GM04504 (cell line): ENCODE data around the gene ZNF148.

Source experiments
- DNase-seq: peaks from one replicate; pipeline ENCODE4 v3.0.0-alpha.2; 2012; ENCODE audit warnings: low read depth

The ZNF148 gene

DNA sequence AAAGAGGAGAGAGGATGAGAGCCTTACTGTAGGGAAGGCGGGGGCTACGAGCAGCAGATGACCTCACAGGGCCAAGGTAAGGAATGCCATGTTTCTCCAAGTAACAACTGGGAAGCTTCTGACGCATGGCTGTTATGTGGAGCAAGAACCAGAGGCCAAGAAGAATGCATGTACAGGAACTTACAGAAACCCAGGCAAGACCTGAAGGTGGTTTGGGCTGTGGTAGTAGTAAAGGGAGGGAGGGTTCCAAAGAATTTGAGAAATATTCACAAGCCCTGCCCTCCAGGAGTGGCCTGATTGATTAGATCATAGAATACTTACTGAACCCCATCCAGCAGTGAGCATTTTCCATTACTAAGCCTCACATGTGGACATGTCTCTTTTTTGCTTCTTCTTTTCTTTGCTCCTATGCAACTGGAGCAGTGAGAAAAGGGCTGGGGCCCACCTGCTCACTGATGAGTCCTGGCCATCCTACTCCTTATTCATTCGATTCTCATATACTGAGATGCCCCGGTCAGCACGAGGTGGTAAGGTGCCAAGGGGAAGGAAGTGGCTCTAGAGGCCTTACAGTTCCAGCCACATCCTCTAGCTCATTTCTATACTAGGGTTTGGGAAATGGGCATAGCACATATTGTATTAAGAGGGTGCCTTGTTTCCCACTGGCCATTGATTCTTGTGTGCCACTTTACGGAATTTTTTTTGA is 154.2 kb downstream of the ZNF148 start:
- no peak for DNase-seq

DNA sequence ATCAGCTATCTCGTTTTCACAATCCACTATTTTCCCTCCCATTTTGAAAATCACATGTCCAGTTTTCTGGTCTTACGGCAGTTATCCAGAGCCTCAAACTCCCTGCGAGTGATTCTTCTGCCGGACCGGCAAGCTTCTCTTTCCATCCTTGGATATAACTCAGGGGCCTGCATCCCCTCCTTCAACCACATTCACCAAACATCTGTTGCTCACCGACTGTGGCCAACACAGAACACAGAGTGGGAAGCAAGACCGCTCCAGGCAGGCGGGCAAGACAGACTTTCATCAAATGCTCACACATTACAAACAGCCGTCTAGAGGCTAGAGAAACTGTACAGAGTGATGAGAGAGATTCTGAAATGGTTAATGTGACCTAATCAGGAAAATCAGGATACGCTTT is 154.9 kb downstream of the ZNF148 start:
- no peak for DNase-seq

DNA sequence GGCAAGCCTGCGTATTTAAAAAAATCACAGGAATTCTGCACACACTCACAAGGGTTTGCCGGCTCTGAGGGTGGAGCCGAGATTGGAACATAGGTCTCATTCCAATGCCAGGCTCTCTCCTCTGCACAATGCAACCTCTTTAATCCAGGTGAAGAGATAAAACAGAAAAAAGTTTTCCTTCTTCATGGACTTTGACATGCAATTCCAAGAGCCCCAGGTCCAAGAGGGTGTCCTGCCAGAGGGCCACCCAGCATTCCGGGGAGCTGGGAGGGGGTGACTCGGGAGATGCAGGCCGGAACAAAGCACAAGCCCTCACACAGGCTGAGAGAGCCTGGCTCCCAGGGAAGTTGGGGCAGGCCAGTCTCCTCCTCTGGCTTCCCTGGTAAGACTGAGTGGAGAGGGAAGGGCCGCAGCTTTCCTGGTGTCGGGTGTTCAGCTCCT is 155.8 kb downstream of the ZNF148 start:
- no peak for DNase-seq

DNA sequence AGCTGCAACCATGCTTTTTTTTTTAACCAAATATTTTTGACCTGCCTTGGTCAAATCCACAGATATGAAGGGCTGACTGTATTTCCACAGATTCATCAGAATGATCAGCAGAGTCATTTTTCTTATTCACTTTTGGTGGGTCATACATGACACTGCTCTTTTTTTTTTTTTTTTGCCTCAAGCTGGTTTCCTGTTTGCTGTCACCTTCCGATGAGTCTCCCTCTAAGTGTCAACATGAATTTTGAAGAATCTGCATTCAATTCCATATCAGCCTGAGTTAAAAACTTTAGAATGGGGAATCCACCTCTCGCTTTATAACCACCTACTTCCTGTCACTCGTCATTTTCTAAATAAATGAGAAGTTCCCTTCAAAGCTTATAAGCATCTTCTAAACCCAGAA is 160.4 kb downstream of the ZNF148 start:
- no peak for DNase-seq

DNA sequence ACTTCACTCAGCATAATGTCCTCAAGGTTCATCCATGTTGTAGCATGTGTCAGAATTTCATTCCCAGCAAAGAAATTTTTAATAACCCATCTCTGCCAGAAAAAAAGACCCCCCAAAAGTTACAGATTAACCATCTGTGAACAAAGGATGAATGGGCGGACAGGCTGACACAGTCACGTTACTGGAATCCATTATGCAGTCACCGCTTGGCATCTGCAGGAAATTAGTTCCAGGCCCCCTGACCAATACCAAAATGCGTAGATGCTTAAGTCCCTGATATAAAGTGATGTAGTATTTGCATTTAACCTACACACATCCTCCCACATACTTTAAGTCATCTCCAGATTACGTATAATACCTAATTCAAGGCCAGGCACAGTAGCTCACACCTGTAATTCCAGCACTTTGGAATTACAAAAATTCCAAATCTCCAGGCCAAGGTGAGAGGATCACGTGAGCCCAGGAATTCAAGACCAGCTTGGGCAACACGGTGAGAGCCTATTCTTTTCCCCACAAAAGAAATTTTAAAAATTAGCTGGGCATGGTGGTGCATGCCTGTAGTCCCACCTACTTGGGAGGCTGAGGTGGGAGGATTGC is 161.1 kb downstream of the ZNF148 start:
- DNase-seq = no peak

DNA sequence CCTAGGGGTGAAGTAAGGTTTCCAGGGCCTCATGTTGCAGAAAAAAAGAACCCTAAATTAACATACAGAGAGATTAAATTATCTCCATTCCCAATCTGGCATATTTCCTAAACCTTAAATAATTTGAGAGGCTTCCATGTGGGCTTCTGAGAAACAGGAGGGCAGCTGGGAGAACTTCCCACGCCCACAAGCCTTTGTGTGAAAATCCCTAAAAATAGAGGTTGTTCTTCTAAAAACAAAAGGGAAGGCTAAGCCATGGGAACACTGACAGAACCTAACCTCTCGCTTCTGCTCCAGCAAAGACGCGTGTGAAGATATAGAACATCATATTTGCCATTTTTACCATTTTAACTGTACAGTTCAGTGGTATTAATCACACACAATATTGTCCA is 161.8 kb downstream of the ZNF148 start:
- no peak for DNase-seq

DNA sequence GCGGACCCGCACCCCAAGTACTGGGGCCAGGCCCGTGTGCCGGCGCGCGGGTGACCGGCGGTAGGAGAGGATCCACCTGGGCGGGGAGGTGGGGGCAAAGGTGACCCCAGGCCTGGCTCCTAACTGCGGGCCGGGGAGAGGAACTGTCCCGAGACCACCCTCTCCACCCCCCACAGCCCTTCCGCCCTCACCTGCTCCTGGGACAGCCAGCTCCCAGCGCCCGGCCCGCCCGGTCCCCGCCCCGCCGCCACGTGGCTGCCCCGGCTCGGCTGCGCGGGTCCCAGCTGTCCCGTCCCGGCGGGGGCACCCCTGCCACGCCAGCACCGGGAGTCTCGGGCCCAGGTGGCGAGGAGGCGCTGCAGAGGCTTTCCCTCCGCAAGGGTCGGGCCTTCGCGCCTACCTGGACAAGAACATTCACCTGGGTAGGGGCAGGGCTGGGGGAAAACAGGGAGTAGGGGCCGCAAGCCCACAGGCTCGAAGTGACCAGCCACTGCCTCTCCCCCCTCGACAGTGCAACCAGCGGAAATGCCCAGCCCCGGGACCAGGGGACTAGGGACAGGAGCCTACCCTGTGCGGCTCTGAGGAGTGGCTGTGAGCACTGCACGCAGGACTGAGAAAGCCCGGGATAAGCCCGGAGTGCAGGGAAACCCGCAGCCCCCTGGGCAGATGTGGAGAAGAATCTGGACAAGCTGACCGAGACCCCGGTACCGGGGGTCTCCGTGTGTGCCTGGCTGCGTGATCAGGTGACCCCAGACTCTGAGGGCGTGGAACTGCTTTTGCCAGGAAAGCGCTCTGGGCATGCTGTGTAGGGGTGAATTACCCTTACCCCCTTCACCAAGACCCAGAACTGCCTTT is 162.4 kb downstream of the ZNF148 start, which contains the start of gene SLC12A8:
TSS of gene SLC12A8 (minus strand) at position 240 of the 855 bp plus-strand sequence. CDS start 1,399 bp downstream, outside the sequence.
- no peak for DNase-seq

DNA sequence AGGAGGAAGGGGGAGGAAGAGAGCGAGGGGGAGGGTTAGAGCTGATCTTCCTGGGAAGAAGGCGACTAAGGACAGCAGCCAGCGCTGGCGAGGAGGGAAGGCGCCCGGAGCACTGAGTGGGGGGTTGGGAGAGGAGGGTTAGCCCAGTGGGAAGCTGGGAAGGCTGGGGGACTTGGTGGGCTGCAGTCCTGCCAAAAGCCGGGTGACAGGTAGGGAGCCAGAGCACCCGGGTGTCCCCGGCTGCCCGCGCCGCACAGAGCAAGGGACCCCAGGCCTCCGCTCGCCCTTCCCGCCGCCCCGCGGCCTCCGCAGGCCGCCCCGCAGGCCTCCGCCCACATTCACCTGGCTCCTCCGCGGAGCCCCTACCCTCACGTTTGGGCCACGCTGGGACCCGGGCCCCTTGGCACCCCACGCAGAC is 163.0 kb downstream of the ZNF148 start:
- DNase-seq = no peak

DNA sequence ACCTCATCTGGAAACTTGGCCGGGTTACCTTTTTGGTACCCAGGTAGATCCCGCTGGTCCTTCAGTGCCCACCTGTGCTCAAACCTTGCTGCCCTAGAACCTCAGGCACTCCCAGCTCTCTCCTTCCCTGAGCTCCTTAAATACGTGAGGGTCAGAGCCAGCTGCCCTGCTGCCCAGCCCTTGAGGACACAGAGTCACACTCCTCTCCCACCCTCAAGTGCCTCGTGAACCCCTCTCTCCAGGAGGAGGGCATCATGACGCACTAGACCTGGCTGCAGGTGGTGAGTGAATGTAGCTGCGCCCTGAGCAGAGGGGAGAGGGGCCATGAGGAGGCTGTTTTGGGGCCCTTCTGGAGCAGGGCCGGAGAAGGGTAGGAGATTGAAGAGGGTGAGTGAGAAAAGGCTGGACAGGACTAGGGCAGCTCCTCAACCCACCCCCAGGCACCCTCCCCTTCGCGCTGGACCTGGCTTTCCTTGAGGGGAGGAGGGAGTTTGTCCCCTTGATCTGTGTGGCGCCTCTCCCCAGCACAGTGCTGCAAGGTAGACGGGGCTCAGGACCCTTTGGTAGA is 163.5 kb downstream of the ZNF148 start:
- no peak for DNase-seq

DNA sequence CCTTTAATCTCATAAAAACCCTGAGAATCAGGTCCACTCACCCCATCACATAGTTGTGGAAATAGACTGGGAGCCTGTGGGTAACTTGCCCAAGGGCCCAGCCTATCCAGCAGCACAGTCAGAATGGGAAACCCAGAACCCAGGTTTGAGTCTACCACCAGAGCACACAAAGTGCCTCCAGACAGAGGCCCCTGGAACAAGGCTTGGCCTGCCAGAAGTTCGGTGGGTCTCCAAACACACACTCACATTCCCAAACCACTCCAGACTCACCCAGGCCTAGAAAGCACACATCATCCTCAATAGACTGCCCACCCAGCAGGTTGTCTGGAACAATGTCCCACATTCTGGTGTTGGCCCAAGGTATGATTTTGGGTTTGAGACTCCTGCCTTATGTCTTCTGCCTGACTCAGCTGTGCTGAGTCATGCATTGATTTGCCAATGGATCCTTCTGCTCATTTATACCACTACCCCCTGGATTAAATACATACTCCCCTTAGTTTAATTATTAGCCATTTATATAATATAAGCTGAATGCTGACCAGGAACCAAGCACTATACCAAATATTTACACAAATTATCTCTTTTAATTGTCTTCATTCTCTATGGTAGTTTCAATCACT is 167.1 kb downstream of the ZNF148 start:
- no peak for DNase-seq

DNA sequence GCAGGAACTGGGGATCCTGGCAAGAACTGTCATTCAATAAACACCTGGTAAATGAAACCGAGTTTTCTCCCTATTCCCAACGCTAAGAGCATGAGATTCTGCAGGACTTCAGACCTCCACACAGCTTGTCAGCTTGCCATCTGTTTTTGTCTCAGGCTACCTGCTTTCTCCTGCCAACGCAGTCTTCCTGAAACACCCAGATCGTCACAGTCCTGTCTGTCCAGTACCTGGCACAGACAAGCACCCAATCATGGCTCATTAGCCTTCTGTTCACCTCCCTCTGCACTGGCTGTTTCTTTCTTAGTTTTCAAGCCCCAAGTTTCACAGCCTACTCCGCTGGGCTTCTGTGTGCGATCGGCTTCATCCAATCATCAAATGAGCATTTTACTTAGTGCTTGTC is 167.6 kb downstream of the ZNF148 start:
- no peak for DNase-seq

DNA sequence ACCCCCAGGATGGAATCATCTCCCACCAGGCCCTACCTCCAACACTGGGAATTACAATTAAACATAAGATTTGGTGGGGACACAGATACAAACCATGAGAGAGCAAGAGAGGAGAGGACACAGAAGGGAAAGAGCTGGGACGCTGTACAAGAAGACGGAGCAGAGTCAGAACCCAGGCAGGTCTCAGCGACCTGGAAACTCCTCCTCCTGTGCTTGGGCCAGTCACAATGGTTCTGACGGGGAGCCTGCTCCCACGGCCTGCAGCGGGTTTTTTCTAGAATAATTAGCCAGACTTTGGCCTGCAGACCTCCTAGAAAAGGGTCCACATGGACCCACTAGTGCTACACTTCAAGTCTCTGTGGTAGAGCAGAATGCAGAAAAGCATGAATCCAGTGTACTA is 168.2 kb downstream of the ZNF148 start:
- DNase-seq = no peak

DNA sequence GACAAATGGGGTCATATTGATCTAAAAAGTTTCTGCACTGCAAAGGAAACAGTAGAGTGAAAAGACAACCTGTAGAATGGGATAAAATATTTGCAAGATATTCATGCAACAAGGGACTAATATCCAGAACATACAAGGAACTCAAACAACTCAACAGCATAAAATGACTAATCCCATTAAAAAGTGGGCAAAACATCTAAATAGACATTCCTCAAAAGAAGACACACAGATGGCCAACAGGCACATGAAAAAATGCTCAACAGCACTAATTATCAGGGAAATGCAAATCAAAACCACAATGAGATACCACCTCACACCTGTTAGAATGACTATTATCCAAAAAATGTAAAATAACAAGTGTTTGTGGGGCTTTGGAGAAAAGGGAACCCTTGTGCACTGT is 171.4 kb downstream of the ZNF148 start:
- DNase-seq = no peak

DNA sequence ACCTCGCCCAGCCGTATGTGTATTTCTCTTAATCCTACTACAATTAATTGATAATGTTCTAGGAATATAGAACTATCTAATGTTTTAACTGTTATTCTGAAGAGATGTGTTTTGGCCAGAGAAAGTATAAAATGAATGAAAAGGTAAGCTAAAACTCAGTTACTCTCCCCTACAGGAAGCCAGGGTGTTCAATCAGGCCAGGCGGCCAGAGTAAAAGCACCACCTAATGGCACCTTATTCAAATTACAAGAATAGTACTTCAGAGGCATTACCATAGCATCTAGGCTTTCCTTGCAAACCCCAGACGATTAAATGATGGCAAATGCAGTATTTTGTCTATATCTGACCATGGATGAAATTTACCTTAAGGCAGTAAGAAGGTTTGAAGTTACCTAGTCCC is 172.9 kb downstream of the ZNF148 start:
- DNase-seq = no peak

DNA sequence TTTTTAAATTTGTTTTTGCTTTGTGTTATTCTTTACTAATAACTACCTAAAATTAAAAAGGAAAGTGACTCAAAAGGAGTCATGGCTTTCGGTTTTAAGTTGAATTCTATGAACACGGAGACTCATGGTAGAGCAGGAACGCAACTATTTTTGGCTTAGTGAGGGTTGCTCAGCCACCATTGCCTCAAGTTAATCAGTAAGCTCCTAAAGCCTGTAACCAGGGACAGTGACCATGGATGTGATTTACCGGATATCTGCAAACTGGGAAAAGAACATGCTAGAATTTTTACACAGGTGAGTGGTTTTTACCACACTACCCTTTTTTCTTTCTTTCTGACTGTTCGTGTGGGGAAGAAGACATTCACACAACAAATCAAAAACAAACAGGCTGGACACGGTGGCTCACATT is 174.4 kb downstream of the ZNF148 start:
- DNase-seq = no peak

DNA sequence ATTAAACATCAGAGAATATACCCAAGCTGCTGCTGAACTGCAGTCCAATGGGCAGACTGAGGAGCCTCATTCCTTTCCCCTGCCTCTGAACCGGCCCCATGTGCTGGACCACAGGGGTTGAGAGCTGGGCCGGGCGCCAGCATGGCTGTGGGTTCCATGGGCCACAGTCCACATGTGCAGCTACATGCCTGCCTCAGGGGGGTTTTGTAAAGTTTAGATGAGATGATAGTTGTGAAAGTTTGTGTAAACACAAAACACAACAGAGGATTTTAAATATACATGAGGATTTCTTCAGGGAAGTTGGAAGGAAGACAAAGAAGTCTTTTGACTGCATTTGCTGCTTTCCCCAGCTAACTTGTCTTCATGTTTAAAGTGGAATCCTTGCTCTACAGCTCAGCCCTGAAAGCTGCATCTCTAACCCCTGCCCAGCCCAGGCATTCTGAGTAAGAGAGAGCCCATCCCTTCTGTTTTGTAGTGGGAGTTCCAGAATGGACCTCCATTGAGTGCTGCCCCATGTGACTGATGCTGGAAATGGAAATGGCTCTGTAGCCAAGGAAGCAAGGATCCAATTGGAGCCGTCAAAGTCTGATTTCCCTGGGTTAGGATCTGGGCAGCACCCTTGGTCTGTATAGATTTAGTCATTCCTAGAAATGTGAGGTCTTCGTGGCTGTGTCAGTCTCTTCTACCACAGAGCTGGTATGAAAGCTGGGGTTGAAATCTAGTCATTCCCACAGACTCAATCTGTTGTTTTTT is 180.1 kb downstream of the ZNF148 start:
- DNase-seq = peak; percentile 58

DNA sequence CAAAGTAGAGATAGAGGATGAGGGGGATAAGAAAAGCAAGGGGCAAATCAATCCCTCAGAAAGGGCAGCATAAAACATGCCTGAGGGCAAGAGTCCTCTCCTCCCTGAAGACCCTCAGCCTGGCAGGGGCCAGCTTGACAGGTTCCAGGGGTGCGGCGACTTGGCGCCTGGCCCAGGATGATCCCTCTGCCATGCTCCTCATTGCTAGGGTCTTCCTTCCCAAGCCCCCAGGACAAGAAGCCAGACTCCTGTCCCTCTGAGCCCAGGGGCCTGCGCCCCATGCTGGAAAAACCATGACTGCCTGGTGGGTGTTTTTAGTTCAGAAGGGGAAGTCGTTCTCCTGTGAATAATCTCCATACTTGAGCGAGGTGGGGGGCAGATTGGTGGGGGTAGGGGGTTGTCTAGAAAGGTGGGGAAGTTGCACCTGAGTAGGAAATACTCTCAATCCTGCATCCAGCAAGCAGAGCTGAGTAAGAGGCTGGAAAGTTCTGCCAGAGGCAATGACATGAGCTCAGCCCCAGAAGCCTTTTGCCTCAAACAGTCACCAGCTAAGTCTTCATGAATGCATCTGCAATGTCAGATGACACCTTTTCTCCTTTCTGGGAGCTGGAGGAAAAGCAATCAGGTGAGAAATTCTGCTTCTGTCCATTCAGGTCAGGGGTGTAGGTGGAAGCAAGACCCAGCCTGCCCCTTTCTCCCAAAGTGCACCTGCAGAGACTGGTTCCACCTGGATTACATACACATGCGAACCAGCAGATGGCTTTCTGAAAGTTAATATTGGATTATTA is 180.9 kb downstream of the ZNF148 start:
- DNase-seq = no peak

DNA sequence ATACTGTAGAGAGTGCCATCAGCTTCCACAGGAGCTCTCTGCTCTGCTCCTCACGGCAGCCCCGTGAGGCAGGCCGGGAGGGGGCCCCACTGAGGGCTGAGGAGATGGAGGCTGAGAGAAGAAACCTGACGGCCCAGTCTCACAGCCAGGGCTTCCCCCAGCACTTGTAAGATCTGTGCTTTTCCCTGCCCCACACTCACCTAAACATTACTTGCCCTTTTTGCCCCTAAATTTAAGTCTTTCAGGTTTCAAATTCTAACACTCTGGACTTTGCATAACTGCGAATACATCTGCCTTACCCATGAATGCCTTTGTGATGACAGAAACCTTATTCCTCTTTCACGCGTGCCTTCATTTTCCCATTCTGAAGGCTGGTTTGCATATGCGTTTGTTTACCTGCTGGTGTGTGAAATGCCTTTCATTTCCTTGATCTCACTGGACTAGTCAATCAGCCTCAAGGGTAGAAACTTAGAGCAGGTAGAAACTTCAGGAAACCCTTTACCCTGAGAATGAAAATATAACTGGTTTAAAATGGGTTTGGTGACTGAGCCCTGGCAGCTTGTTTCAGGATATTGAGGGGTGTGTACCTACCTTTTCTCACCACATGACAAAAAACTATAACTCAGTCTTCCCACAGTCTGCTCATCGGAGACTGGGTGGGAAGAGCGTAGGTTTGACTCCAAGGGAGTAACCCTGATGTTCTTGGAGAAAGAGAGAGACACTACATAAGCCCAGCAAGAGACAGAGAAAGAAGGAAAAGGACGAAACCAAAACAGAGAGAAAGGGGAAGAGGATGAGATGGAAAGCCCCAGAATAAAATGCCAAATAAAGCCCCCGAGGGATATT is 182.7 kb downstream of the ZNF148 start:
- DNase-seq = no peak

DNA sequence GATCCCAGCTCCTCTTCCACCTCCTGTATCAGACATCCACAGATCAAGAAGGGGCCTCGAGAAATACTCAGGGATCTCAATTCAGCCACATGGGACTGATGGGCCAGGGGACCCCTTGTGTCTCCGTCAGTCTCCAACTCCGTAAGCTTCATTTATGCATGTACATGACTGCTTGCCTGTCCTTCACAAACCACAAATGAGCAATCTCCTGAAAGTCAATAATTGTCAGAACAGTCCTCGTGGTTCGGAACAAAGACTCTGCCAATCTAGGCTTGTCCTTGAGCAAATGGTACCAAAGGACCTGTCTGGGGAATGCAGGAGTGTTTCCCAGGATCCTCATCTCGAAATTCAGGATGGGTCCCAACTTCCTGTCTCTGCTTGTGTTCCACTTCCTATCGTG is 183.4 kb downstream of the ZNF148 start:
- no peak for DNase-seq

DNA sequence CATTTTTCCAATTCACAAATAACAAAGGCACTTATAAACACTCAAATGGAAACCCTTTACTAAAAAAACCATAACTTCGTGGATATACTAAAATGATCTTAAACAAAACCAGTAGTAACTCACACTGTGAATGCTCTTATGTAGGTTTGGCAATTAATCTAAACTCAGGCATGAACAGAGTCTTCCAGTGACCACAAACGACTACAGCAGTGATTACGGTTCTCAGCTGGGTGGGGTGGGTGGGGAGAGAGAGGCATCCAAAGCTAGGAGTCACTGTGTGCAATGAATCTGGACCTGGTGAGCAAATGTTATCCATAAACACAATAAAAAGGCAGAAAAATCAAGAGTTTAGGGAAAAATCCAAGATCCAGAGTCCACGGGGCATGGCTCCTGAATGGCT is 183.9 kb downstream of the ZNF148 start:
- no peak for DNase-seq
